M059J (cell line): ENCODE measurements around the gene FMNL2. TPM values are rescaled to one million over a fixed set of nuclear protein-coding genes. Genes with fewer than 3 reads are reported as not detected.

Experiments
- DNase-seq: peaks from one replicate; pipeline ENCODE4 v3.0.0-alpha.2; 2012; ENCODE audit warnings: low read depth
- total RNA-seq: library from RNA; depleted of rRNA; stranded (reverse); fragments of >200 nt; shearing (Covaris generic); gene quantifications from 2 replicates; pipeline ENCODE4 v1.2.3, GENCODE V29; 2014

The FMNL2 gene
- total RNA-seq, 1 experiment from 2014 or later = 13.2 TPM

DNA sequence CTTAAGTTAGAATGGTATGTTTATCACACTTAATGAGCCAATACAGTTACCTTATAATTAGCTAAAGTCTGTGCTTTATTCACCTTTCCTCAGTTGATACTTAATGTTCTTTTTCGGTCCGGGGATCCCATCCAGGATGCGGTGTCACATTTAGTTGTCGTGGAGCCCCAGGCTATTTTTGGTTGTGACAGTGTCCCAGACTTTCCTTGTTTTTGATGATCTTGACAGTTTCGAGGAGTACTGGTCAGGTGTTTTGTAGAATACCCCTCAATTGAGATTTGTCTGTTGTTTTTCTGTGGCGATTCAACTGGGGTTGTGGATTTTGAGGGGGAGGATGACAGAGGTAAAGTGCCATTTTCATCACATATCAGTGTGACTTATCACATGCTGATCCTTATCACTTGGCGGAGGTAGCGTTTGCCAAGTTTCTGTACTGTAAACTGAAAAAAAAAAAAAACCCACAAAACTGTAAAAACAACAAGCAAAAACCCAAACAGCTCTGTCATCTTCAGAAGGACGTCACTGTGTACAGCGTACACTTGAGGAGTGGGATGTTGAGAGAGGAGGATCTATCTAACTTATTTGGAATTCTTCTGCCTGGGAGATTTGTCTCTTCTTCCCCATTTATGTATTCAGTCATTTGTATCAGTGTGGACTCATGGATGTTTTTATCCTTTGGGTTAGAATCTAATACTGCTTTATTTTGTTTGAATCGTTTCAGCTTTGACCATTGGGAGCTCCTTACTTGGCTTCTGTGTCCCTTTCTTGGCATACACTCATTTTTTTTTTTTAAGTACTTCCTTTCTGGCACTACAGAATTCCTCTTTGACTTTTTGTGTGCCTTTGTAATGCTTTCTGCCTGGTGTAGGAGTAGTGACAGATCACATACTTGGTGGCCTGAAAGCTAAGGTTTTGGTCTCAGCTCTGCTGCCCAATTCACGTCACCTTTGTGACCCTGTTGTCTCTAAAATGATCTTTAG is 68.1 kb downstream of the FMNL2 start:
- DNase-seq = peak; percentile 59

- DNase-seq = peak; percentile 86
Observed at GRCh38 chr2:152405206-152406118, 70.5 kb downstream of the FMNL2 start.

DNA sequence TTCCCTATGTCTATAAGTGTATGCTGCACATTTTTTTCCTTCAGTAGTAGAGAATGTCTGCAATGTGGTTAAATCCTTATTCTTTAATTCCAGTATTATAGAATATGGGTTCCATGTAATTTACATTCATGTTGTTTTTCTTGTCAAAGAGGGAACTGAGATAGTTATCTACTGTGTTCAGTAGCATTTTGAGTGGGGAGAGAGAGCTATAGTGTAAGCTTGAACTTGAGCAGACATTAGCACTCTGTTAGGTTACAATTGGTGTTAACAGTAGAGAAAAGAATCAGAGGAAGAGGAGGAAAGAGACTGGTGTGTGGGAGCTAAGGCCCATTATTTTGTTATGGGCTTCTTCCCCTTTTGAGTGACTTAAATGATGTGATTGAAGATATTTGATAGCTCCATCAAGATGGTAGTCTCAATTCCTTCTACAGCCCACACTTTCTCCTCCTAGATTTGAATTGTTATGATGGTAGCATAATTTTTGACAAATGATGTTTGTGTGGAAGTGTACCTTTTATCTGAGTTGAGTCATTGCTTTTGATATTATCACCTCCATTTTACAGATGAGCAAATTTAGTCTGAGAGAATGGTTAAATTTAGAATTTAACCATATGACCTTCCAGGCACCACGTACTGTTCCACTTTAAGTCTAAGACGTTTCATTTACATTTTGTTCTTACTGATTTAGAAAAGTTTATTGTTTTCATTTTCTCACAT is 71.3 kb downstream of the FMNL2 start:
- no peak for DNase-seq

GRCh38 chr2:152406836-152407161 is 71.8 kb downstream of the FMNL2 start:
- no peak for DNase-seq

- DNase-seq = peak; percentile 75
Observed at GRCh38 chr2:152407204-152407721, 72.3 kb downstream of the FMNL2 start.

GRCh38 chr2:152407806-152408205 is 72.8 kb downstream of the FMNL2 start:
- no peak for DNase-seq

- DNase-seq = no peak
Observed at GRCh38 chr2:152408254-152408653, 73.3 kb downstream of the FMNL2 start.

- no peak for DNase-seq
Observed at GRCh38 chr2:152409386-152410164, 74.6 kb downstream of the FMNL2 start.

DNA sequence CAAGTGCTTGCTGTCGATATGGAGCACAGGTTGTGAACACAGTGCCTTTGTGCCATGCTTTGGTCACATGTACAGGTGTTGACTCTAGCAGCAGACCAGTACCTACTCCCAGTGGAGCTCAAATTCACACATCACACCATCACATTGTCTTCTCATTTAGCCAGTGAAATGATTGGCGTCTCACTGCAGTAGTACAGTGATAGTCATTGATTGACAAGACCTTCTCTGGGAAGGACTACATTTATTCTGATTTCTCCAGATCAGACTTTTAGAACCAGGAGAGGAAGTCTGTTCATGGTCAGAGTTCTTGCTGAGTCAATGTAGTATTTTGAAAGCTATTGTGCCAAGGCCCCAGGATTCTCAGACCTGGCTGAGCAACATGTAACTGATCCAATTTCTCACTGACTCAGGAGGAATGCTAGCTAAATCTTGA is 75.2 kb downstream of the FMNL2 start:
- DNase-seq = peak; percentile 46

DNA sequence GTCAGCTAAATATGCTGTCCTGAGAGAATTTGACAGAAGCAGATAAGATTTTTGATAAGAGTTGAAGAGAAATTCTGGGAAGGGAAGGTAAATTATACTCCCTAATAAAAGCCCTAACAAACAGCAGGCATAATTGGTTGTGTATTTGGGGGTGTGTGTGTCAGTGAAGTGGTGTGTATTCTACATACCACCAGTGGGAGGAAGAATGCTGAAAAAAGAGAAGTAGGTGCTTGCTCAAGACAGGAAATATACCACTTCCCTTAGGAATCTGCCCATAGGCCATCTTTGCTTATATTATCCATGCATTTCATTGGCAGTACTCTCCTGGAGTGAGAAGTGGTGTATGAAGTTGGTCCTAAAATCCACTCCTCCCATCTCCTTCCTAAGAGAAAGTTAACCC is 76.2 kb downstream of the FMNL2 start:
- no peak for DNase-seq

GRCh38 chr2:152413228-152414030 is 78.5 kb downstream of the FMNL2 start:
- no peak for DNase-seq

DNA sequence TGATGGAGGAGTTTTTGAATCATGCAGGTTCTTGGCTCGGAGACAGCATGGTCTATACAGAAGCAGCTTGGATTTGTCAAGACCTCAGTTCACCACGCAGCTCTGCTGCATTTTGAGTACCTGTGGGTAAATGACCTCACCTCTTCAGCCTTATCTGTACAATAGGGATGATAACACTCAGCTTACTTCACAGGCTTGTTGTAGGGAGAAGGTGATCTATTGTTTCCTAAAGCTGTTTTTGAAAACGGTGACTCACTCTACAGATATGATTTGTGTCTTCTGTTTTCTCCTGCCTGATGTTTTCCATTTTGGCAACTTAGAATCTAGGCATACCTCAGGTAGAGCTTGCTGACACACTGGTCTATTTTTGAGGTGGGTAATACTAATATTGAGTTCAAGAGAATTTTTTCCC is 80.3 kb downstream of the FMNL2 start:
- peak; percentile 69 for DNase-seq

DNA sequence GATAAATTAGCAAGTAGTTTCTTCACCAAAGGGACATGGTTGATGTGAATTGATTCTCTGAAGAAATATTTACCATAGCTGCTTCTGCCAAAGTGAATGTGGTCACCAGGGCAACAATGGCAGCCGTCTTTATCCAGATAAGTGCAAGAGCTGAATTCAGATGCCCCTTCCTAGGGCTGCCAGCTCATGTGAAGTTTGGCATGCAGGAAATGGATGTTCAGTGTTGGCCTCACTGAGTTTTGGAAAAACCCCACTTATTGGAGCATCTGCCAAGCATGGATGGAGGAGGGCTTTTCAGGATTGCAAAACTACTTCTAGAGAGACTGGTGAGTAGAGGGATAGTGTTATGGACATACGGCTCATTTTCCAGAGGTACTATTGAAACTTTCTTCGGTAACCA is 80.8 kb downstream of the FMNL2 start:
- peak; percentile 20 for DNase-seq

DNA sequence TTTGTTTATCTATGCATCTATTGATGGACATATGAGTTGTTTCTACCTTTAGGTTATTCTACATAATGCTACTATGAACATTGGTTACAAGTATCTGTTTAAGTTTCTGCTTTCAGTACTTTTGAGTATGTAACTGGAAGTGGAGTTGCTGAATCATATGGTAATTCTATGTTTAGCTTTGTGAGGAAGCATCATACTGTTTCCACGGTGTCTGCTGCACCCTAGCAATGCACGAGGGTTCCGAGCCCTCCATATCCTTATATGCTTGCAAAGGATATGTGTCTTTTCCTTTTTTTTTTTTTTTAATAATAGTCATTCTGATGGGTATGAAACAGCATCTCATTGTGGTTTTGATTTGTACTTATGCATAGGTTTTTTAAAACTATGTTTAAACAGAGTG is 83.7 kb downstream of the FMNL2 start:
- no peak for DNase-seq

GRCh38 chr2:152419944-152420343 is 85.0 kb downstream of the FMNL2 start:
- no peak for DNase-seq

- DNase-seq = no peak
Observed at GRCh38 chr2:152420363-152420762, 85.4 kb downstream of the FMNL2 start.

DNA sequence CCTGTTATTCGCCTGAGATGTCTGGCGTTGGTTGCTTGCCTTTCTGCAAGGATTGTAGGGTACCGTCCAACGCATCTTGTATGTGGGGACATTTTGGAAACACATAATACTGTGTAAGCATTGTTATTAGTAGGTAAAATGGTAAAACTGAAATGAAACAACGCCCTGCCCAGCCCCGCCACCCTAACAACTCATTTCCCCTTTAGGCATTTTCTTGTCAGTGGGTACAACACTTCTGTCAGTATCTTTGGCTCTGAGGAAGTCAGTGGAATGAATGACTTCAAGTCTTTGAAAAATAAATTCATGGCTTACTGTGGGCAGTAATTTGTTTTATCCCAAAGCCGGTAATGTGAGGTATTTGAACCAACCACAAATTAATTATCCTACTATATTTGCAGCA is 86.0 kb downstream of the FMNL2 start:
- DNase-seq = peak; percentile 12

- DNase-seq = peak; percentile 96
Observed at GRCh38 chr2:152421521-152422370, 86.8 kb downstream of the FMNL2 start.

GRCh38 chr2:152423684-152424083 is 88.7 kb downstream of the FMNL2 start:
- no peak for DNase-seq
